ENCODE measurements around the gene NDUFB6.
"Not testable (repeated sequence)": the region's sequence is repeated elsewhere in the genome, so short reads cannot be mapped to it uniquely, and the experiment has no call there.

- TF ChIP-seq CTCF, POLR2A (IDR thresholded peaks at IDR 0.05): not testable (repeated sequence)
Observed at GRCh38 chr9:32548213-32548612, 24.7 kb downstream of the NDUFB6 start.
